H9 (cell line): ENCODE data around the gene HLA-C. TPM values are rescaled to one million over a fixed set of nuclear protein-coding genes. Genes with fewer than 3 reads are reported as not detected.
"Not testable (repeated sequence)": the region's sequence is repeated elsewhere in the genome, so short reads cannot be mapped to it uniquely, and the experiment has no call there.

Experiments used
- DNase-seq: peaks from one replicate; pipeline ENCODE4 v3.0.0-alpha.2; 2017
- H2AFZ ChIP-seq: one replicate; pipeline ENCODE4 v1.6.1; 2013; ENCODE audit warnings: mild to moderate bottlenecking, low read length, control low read depth, moderate library complexity
- H2AK5ac ChIP-seq: 2 replicates; pipeline ENCODE4 v1.6.1; 2013; ENCODE audit warnings: low read length, control low read depth, mixed read lengths; ENCODE audit not compliant: insufficient read length
- H2BK120ac ChIP-seq: one replicate; pipeline ENCODE4 v1.6.1; 2013; ENCODE audit warnings: low read depth, mild to moderate bottlenecking, low read length, control low read depth, inconsistent platforms; ENCODE audit not compliant: poor library complexity, severe bottlenecking
- H2BK12ac ChIP-seq: 2 replicates; pipeline ENCODE4 v1.6.1; 2013; ENCODE audit warnings: low read length, control low read depth, mixed read lengths, low read depth; ENCODE audit not compliant: insufficient read length
- H2BK15ac ChIP-seq: 2 replicates; pipeline ENCODE4 v1.6.1; 2013; ENCODE audit warnings: low read depth, low read length, control low read depth
- H2BK20ac ChIP-seq: one replicate; pipeline ENCODE4 v1.6.1; 2013; ENCODE audit warnings: low read depth, mild to moderate bottlenecking, low read length, control low read depth, inconsistent platforms; ENCODE audit not compliant: poor library complexity, severe bottlenecking
- H2BK5ac ChIP-seq: 2 replicates; pipeline ENCODE4 v1.6.1; 2013; ENCODE audit warnings: low read length, control low read depth, mixed read lengths; ENCODE audit not compliant: insufficient read length
- H3K14ac ChIP-seq: 2 replicates; pipeline ENCODE4 v1.6.1; 2013; ENCODE audit warnings: low read length, control low read depth; ENCODE audit not compliant: insufficient read depth
- H3K18ac ChIP-seq: 2 replicates; pipeline ENCODE4 v1.6.1; 2013; ENCODE audit warnings: low read depth, mild to moderate bottlenecking, mixed read lengths, low read length, control low read depth; ENCODE audit not compliant: insufficient read length
- H3K23ac ChIP-seq: 2 replicates; pipeline ENCODE4 v1.6.1; 2013; ENCODE audit warnings: low read length, control low read depth, mixed read lengths, low read depth; ENCODE audit not compliant: insufficient read length
- H3K23me2 ChIP-seq: 2 replicates; pipeline ENCODE4 v1.6.1; 2013; ENCODE audit warnings: low read depth, mild to moderate bottlenecking, mixed read lengths, low read length, control low read depth; ENCODE audit not compliant: insufficient read length, poor library complexity, severe bottlenecking
- H3K27ac ChIP-seq: 2 replicates; pipeline ENCODE4 v1.5.1; 2013; ENCODE audit warnings: low read length, control low read depth, mixed read lengths, low read depth; ENCODE audit not compliant: insufficient read length
- H3K27me3 ChIP-seq: 2 replicates; pipeline ENCODE4 v1.6.1; 2013; ENCODE audit warnings: low read length, control low read depth, inconsistent platforms; ENCODE audit not compliant: insufficient read depth
- H3K4ac ChIP-seq: 2 replicates; pipeline ENCODE4 v1.6.1; 2013; ENCODE audit warnings: low read depth, mild to moderate bottlenecking, control low read depth, inconsistent platforms, low read length, moderate library complexity
- H3K4me1 ChIP-seq: 2 replicates; pipeline ENCODE4 v1.6.1; 2013; ENCODE audit warnings: low read length, control low read depth, inconsistent platforms; ENCODE audit not compliant: insufficient read depth
- H3K4me2 ChIP-seq: 2 replicates; pipeline ENCODE4 v1.6.1; 2013; ENCODE audit warnings: low read length, control low read depth, mixed read lengths; ENCODE audit not compliant: insufficient read length, insufficient read depth
- H3K56ac ChIP-seq: 2 replicates; pipeline ENCODE4 v1.6.1; 2013; ENCODE audit warnings: low read depth, mild to moderate bottlenecking, mixed read lengths, low read length, control low read depth; ENCODE audit not compliant: insufficient read length
- H3K79me1 ChIP-seq: 2 replicates; pipeline ENCODE4 v1.6.1; 2013; ENCODE audit warnings: low read depth, mild to moderate bottlenecking, moderate library complexity, low read length, control low read depth, inconsistent platforms; ENCODE audit not compliant: insufficient read depth, poor library complexity, severe bottlenecking
- H3K79me2 ChIP-seq: 2 replicates; pipeline ENCODE4 v1.6.1; 2013; ENCODE audit warnings: low read length, control low read depth, inconsistent platforms; ENCODE audit not compliant: insufficient read depth
- H3K9ac ChIP-seq: 2 replicates; pipeline ENCODE4 v1.6.1; 2013; ENCODE audit warnings: low read length, control low read depth, mixed read lengths; ENCODE audit not compliant: insufficient read length; ENCODE audit errors: extremely low read depth
- H3K9me3 ChIP-seq: one replicate; pipeline ENCODE4 v1.6.1; 2013; ENCODE audit warnings: low read depth, low read length, inconsistent platforms; ENCODE audit not compliant: control insufficient read depth
- H3T11ph ChIP-seq: one replicate; pipeline ENCODE4 v1.6.1; 2013; ENCODE audit warnings: mild to moderate bottlenecking, low read length, control low read depth, inconsistent platforms
- H4K20me1 ChIP-seq: one replicate; pipeline ENCODE4 v1.6.1; 2013; ENCODE audit not compliant: control insufficient read depth, insufficient read length, insufficient read depth
- H4K5ac ChIP-seq: 2 replicates; pipeline ENCODE4 v1.6.1; 2013; ENCODE audit warnings: low read depth, mild to moderate bottlenecking, mixed read lengths, low read length, control low read depth; ENCODE audit not compliant: insufficient read length
- H4K8ac ChIP-seq: replicated peaks from 2 replicates; pipeline ENCODE4 v1.6.1; 2013; ENCODE audit warnings: low read length, control low read depth, mixed read lengths, low read depth; ENCODE audit not compliant: insufficient read length
- H4K91ac ChIP-seq: 2 replicates; pipeline ENCODE4 v1.6.1; 2013; ENCODE audit warnings: low read depth, mild to moderate bottlenecking, moderate library complexity, mixed read lengths, low read length, control low read depth; ENCODE audit not compliant: insufficient read length
- H3K27ac Mint-ChIP-seq, 3 experiments: 2 replicates in 2 of 3; 3 replicates in 1 of 3; pipeline ENCODE4 v1.8.0; 2020 to 2021; ENCODE audit warnings: mixed read lengths in 3 of 3, mild to moderate bottlenecking in 1 of 3, moderate library complexity in 1 of 3
- H3K27me3 Mint-ChIP-seq: 2 replicates; pipeline ENCODE4 v1.8.0; 2021; ENCODE audit warnings: low read depth, mild to moderate bottlenecking, moderate library complexity, mixed read lengths
- H3K36me3 Mint-ChIP-seq, 3 experiments: 2 replicates in 2 of 3; 3 replicates in 1 of 3; pipeline ENCODE4 v1.8.0; 2020 to 2021; ENCODE audit warnings: low read depth in 3 of 3, mixed read lengths in 3 of 3; ENCODE audit not compliant: insufficient read depth in 1 of 3
- H3K4me1 Mint-ChIP-seq, 2 experiments: 2 replicates each; pipeline ENCODE4 v1.8.0; 2020; ENCODE audit warnings: mixed read lengths in 2 of 2
- H3K4me3 Mint-ChIP-seq, 2 experiments: 2 replicates in 1 of 2; 3 replicates in 1 of 2; pipeline ENCODE4 v1.8.0; 2020 to 2021; ENCODE audit warnings: mild to moderate bottlenecking in 2 of 2, mixed read lengths in 2 of 2, moderate library complexity in 1 of 2
- H3K9me3 Mint-ChIP-seq, 2 experiments: 2 replicates in 1 of 2; 3 replicates in 1 of 2; pipeline ENCODE4 v1.8.0; 2020; ENCODE audit warnings: mild to moderate bottlenecking in 2 of 2, mixed read lengths in 2 of 2, moderate library complexity in 1 of 2
- WGBS: extraction: QIAGEN DNeasy Blood & Tissue Kit; methylation state at CpG from one replicate; pipeline ENCODE4 v1.1.7; 2013; ENCODE audit warnings: missing lambda C conversion rate, low lambda C conversion rate, mixed read lengths; ENCODE audit not compliant: insufficient read length; ENCODE audit errors: extremely low coverage; 5-methylcytosine and 5-hydroxymethylcytosine counted together
- total RNA-seq: library from RNA; stranded (reverse); gene quantifications from 2 replicates; pipeline ENCODE4 v1.2.1, GENCODE V29; 2021

HLA-C gene
- total RNA-seq, 1 experiment from 2014 or later = 239 TPM

DNA sequence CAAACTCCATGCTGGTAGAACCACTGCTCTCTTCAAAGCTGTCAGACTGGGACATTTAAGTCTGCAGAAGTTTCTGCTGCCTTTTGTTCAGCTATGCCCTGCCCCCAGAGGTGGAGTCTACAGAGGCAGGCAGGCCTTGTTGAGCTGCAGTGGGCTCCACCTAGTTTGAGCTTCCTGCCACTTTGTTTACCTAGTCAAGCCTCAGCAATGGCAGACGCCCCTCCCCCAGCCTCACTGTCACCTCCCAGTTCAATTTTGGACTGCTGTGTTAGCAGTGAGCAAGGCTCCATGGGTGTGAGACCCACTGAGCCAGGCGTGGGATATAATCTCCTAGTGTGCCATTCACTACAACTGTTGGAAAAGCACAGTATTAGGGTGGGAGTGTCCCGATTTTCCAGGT, 11.9 kb downstream of the HLA-C start:
- not testable (repeated sequence) for H3T11ph ChIP-seq, H3K56ac ChIP-seq, H2BK12ac ChIP-seq, H3K27ac ChIP-seq, H3K4me2 ChIP-seq, H3K4me1 ChIP-seq, H3K79me1 ChIP-seq, H3K4me3 Mint-ChIP-seq, H3K18ac ChIP-seq, H2BK20ac ChIP-seq, H3K14ac ChIP-seq, H2BK120ac ChIP-seq, H3K9me3 ChIP-seq, H3K4me1 Mint-ChIP-seq, H3K4ac ChIP-seq, H2BK15ac ChIP-seq, H4K20me1 ChIP-seq, H3K23me2 ChIP-seq, H3K27ac Mint-ChIP-seq, H2AK5ac ChIP-seq, DNase-seq, H4K91ac ChIP-seq, H4K5ac ChIP-seq, H4K8ac ChIP-seq, H2BK5ac ChIP-seq, H3K27me3 ChIP-seq, H3K79me2 ChIP-seq, H3K9ac ChIP-seq, H3K23ac ChIP-seq, H2AFZ ChIP-seq
- Mint-ChIP-seq H3K9me3 (peaks cover 31 to 39% of the 10 kb centered on the region in 2 experiments), H3K36me3 (peaks cover 0 to 27% (median 13%) of the 10 kb centered on the region in 3 experiments; a peak in 6 of 7 replicates), H3K27me3 (peaks cover 28% of the 10 kb centered on the region)
- no CpG with 5 or more reads among the region's 3 CpGs for WGBS
